KOPT-K1 (cell line): ENCODE data around the gene FOXN3.
"Not testable (repeated sequence)": the region's sequence is repeated elsewhere in the genome, so short reads cannot be mapped to it uniquely, and the experiment has no call there.

Experiments
- H3K27ac ChIP-seq: fragments of 200-600 bp; sonication (generic); 2 replicates; pipeline ENCODE4 v1.5.1; 2016; ENCODE audit warnings: antibody characterized with exemption, mild to moderate bottlenecking, low read depth, low read length; ENCODE audit not compliant: poor library complexity, severe bottlenecking
- H3K36me3 ChIP-seq: fragments of 200-600 bp; sonication (generic); 2 replicates; pipeline ENCODE4 v1.5.1; 2017; ENCODE audit warnings: antibody characterized with exemption, mild to moderate bottlenecking, low read length, moderate library complexity; ENCODE audit not compliant: insufficient read depth
- H3K9me3 ChIP-seq: fragments of 200-600 bp; sonication (generic); 2 replicates; pipeline ENCODE4 v1.5.1; 2017; ENCODE audit warnings: antibody characterized with exemption, low read length, mild to moderate bottlenecking; ENCODE audit not compliant: insufficient read depth, poor library complexity, severe bottlenecking

The FOXN3 gene

DNA sequence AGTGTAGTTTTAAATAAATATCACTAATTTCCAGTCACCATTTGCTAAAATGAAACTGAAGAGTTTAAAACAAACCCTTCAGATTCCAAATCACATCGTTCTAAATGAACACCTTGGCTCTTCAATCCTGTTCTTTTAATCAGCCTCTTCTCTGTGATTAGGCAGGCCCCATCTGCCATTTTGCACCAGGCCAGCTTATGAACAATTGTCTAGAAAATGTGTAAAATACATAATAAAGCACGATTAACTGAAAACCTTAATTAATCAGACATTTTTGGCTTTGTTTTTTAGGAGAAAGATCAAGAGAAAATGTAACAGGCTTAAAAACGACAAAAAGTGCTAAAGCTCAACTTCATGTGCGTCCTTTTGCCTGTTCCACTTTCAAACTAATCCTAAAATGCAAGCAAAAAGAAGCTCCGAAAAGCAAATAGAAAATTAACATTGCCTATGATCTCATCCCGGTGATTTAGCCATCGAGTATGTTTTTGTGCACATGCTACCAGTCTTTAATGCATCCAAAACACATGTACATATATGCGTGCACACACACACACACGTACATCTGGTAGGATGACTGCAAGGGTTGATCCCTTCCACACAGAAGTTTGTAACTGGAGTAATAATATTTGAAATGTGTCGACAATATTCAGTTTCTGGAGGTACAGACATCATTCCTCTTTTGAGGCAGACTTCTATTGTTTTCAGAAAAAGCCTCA is 288.6 kb downstream of the FOXN3 start:
- H3K9me3 ChIP-seq: no peaks in the 10 kb centered on the region
- no peaks in the 10 kb centered on the region for H3K36me3 ChIP-seq
- H3K27ac ChIP-seq: no peak overlapping the region

- no peaks in the 10 kb centered on the region for H3K36me3 ChIP-seq
- H3K9me3 ChIP-seq: no peaks in the 10 kb centered on the region
- no peak overlapping the region for H3K27ac ChIP-seq
These were observed 290.6 kb downstream of the FOXN3 start for GRCh38 chr14:89126461-89126860.

- Histone ChIP-seq H3K27ac (no peak overlapping the region), H3K36me3 (no peaks in the 10 kb centered on the region), H3K9me3 (no peaks in the 10 kb centered on the region)
These were observed 291.8 kb downstream of the FOXN3 start for GRCh38 chr14:89125216-89125615.

GRCh38 chr14:89123851-89124250 is 293.2 kb downstream of the FOXN3 start:
- H3K27ac ChIP-seq: no peak overlapping the region
- H3K36me3 ChIP-seq: no peaks in the 10 kb centered on the region
- peaks cover 8% of the 10 kb centered on the region for H3K9me3 ChIP-seq

GRCh38 chr14:89123215-89123614 is 293.8 kb downstream of the FOXN3 start:
- no peak overlapping the region for H3K27ac ChIP-seq
- H3K36me3 ChIP-seq: no peaks in the 10 kb centered on the region
- H3K9me3 ChIP-seq: peaks cover 8% of the 10 kb centered on the region

GRCh38 chr14:89121968-89122620 is 294.9 kb downstream of the FOXN3 start:
- Histone ChIP-seq H3K9me3 (peaks cover 8% of the 10 kb centered on the region), H3K36me3 (no peaks in the 10 kb centered on the region), H3K27ac (no peak overlapping the region)

- Histone ChIP-seq H3K9me3 (peaks cover 8% of the 10 kb centered on the region), H3K27ac (no peak overlapping the region), H3K36me3 (no peaks in the 10 kb centered on the region)
These were observed 300.0 kb downstream of the FOXN3 start for GRCh38 chr14:89117012-89117411.

- Histone ChIP-seq H3K36me3 (no peaks in the 10 kb centered on the region), H3K27ac (no peak overlapping the region), H3K9me3 (no peaks in the 10 kb centered on the region)
These were observed 302.9 kb downstream of the FOXN3 start for GRCh38 chr14:89114109-89114508.

DNA sequence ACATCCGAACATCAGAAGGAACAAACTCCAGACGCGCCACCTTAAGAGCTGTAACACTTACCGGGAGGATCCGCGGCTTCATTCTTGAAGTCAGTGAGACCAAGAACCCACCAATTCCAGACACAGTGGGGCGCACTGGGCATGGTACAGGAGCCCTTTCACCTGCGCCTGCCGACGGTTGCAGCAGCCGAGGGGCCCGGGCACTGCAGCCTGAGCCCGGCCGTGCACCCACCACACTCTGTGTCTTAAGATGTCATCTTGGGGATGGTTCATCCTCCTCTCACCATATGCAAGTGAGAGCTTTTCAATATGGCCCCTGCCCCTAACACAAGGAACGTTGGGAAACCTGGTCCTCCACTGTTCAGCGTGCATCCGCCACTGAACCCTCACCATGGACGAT is 304.3 kb downstream of the FOXN3 start:
- no peaks in the 10 kb centered on the region for H3K9me3 ChIP-seq
- no peak overlapping the region for H3K27ac ChIP-seq
- H3K36me3 ChIP-seq: no peaks in the 10 kb centered on the region

DNA sequence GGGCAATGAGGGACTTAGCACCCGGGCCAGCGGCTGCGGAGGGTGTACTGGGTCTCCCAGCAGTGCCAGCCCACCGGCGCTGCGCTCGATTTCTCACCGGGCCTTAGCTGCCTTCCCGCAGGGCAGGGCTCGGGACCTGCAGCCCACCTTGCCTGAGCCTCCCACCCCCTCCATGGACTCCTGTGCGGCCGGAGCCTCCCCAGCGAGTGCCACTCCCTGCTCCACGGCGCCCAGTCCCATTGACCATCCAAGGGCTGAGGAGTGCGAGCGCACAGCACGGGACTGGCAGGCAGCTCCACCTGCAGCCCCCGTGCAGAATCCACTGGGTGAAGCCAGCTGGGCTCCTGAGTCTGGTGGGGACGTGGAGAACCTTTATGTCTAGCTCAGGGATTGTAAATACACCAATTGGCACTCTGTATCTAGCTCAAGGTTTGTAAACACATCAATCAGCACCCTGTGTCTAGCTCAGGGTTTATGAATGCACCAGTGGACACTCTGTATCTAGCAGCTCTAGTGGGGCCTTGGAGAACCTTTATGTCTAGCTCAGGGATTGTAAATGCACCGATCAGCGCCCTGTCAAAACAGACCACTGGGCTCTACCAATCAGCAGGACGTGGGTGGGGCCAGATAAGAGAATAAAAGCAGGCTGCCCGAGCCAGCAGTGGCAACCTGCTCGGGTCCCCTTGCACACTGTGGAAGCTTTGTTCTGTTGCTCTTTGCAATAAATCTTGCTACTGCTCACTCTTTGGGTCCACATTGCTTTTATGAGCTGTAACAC is 305.1 kb downstream of the FOXN3 start:
- not testable (repeated sequence) for H3K9me3 ChIP-seq, H3K27ac ChIP-seq, H3K36me3 ChIP-seq

DNA sequence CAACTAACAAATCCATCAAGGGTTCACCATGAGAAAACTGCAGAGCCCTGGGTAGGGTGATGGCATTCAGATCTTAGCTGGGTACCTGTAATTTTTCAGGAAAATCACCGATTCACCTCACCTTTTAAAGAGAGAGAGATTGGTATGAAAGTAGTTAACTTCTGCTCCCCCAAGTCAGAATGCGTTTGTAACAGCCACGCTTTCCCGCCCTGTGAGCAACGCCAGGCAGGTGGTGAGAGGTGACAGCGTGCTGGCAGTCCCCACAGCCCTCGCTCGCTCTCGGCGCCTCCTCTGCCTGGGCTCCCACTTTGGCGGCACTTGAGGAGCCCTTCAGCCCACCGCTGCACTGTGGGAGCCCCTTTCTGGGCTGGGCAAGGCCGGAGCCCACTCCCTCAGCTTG is 305.8 kb downstream of the FOXN3 start:
- H3K9me3 ChIP-seq, H3K36me3 ChIP-seq, H3K27ac ChIP-seq: not testable (repeated sequence)

GRCh38 chr14:89110110-89110509 is 306.9 kb downstream of the FOXN3 start:
- Histone ChIP-seq H3K36me3 (no peaks in the 10 kb centered on the region), H3K27ac (no peak overlapping the region), H3K9me3 (no peaks in the 10 kb centered on the region)

GRCh38 chr14:89108608-89109007 is 308.4 kb downstream of the FOXN3 start:
- Histone ChIP-seq H3K27ac (no peak overlapping the region), H3K9me3 (no peaks in the 10 kb centered on the region), H3K36me3 (no peaks in the 10 kb centered on the region)

- no peaks in the 10 kb centered on the region for H3K9me3 ChIP-seq
- no peaks in the 10 kb centered on the region for H3K36me3 ChIP-seq
- no peak overlapping the region for H3K27ac ChIP-seq
These were observed 309.4 kb downstream of the FOXN3 start for GRCh38 chr14:89107626-89108025.
